CD4-positive, CD25-positive, alpha-beta regulatory T cell (primary cell): ENCODE measurements around the gene HERC3. TPM values are rescaled to one million over a fixed set of nuclear protein-coding genes. Genes with fewer than 3 reads are reported as not detected.

ENCODE experiments used
- ATAC-seq, 2 donors: fragments of 150-1000 bp; cut with Tn5 transposase; one replicate each; pipeline ENCODE4 v1.10.0; 2021; ENCODE audit warnings: low read depth in 2 of 2, moderate number of reproducible peaks in 2 of 2, moderate library complexity in 1 of 2
- DNase-seq, 3 donors: peaks; one replicate each; pipeline versions ENCODE4 v3.0.0 to v3.0.0-alpha.2; 2012 to 2022; ENCODE audit warnings: mixed read lengths in 1 of 3
- H3K27ac ChIP-seq: one replicate; pipeline ENCODE4 v1.7.0; 2013; ENCODE audit warnings: mild to moderate bottlenecking, low read length; ENCODE audit not compliant: insufficient read depth, poor library complexity, severe bottlenecking
- H3K27me3 ChIP-seq: one replicate; pipeline ENCODE4 v1.7.0; 2013; ENCODE audit warnings: low read length; ENCODE audit not compliant: control insufficient read depth, insufficient read depth
- H3K36me3 ChIP-seq: one replicate; pipeline ENCODE4 v1.7.0; 2013; ENCODE audit warnings: mild to moderate bottlenecking, low read length, moderate library complexity; ENCODE audit not compliant: control insufficient read depth, insufficient read depth
- H3K4me1 ChIP-seq: 2 replicates; pipeline ENCODE4 v1.7.0; 2013; ENCODE audit warnings: mild to moderate bottlenecking, low read length; ENCODE audit not compliant: insufficient read depth, control insufficient read depth, poor library complexity, severe bottlenecking
- H3K4me3 ChIP-seq: one replicate; pipeline ENCODE4 v1.7.0; 2013; ENCODE audit warnings: low read depth, mild to moderate bottlenecking, low read length, moderate library complexity
- H3K9me3 ChIP-seq, 2 experiments: 1 replicate in 1 of 2; 2 replicates in 1 of 2; pipeline ENCODE4 v1.7.0; 2013; ENCODE audit warnings: low read length in 2 of 2, mild to moderate bottlenecking in 1 of 2, moderate library complexity in 1 of 2; ENCODE audit not compliant: control insufficient read depth in 2 of 2
- H3K27ac Mint-ChIP-seq, 3 donors: one replicate each; pipeline ENCODE4 v1.8.0; 2020 to 2022; ENCODE audit warnings: mild to moderate bottlenecking in 3 of 3, mixed read lengths in 3 of 3, moderate library complexity in 2 of 3
- H3K27me3 Mint-ChIP-seq: one replicate; pipeline ENCODE4 v1.8.0; 2022; ENCODE audit warnings: mild to moderate bottlenecking, mixed read lengths
- H3K36me3 Mint-ChIP-seq: one replicate; pipeline ENCODE4 v1.8.0; 2020; ENCODE audit warnings: mixed read lengths
- H3K4me1 Mint-ChIP-seq, 4 donors: one replicate each; pipeline ENCODE4 v1.8.0; 2020 to 2022; ENCODE audit warnings: mixed read lengths in 4 of 4, mild to moderate bottlenecking in 1 of 4
- H3K4me3 Mint-ChIP-seq, 4 donors: one replicate each; pipeline ENCODE4 v1.8.0; 2020 to 2022; ENCODE audit warnings: mild to moderate bottlenecking in 4 of 4, mixed read lengths in 4 of 4, moderate library complexity in 3 of 4
- H3K9me3 Mint-ChIP-seq, 7 donors: one replicate each; pipeline ENCODE4 v1.8.0; 2020 to 2022; ENCODE audit warnings: mixed read lengths in 7 of 7, mild to moderate bottlenecking in 3 of 7, moderate library complexity in 2 of 7
- polyA plus RNA-seq, 4 donors: library from polyadenylated mRNA; unstranded; fragments of 300-500 nt; fragmentation: Illumina TruSeq; gene quantifications; one replicate each; pipeline ENCODE4 v1.2.3, GENCODE V29; 2021
- total RNA-seq: library from RNA; stranded (reverse); gene quantifications from one replicate; pipeline ENCODE4 v1.2.3, GENCODE V29; 2022

The HERC3 gene
- total and polyA plus RNA-seq, 5 donors from 2014 or later = 35.4 to 91.4 (median 50.4) TPM

GRCh38 chr4:88705805-88706492 lies 113.7 kb downstream of the HERC3 start:
- Mint-ChIP-seq H3K27me3 (no peaks in the 10 kb centered on the region), H3K36me3 (peaks cover 78% of the 10 kb centered on the region), H3K4me3 (no peak overlapping the region), H3K4me1 (peaks cover 0 to 6% (median 4%) of the 10 kb centered on the region in 4 donors), H3K27ac (peak overlapping the region in 1 of 3 donors; percentile 50), H3K9me3 (peaks cover 0 to 1% (median 0%) of the 10 kb centered on the region in 7 donors)
- Histone ChIP-seq H3K4me3 (no peak overlapping the region), H3K4me1 (no peaks in the 10 kb centered on the region), H3K36me3 (peaks cover 73% of the 10 kb centered on the region), H3K9me3 (no peaks in the 10 kb centered on the region), H3K27ac (no peak overlapping the region), H3K27me3 (no peaks in the 10 kb centered on the region)
- no peak for ATAC-seq
- no peak for DNase-seq

GRCh38 chr4:88706574-88706973 lies 114.3 kb downstream of the HERC3 start:
- H3K36me3 ChIP-seq = peaks cover 79% of the 10 kb centered on the region
- peak overlapping the region in 2 of 3 donors; percentile 8 to 50 for H3K27ac Mint-ChIP-seq
- no peaks in the 10 kb centered on the region for H3K27me3 ChIP-seq
- no peak overlapping the region for H3K27ac ChIP-seq
- H3K4me3 ChIP-seq = no peak overlapping the region
- H3K4me3 Mint-ChIP-seq = no peak overlapping the region
- H3K4me1 ChIP-seq = no peaks in the 10 kb centered on the region
- no peaks in the 10 kb centered on the region for H3K27me3 Mint-ChIP-seq
- DNase-seq (no peak), ATAC-seq (no peak)
- peaks cover 0 to 1% (median 0%) of the 10 kb centered on the region in 7 donors for H3K9me3 Mint-ChIP-seq
- H3K9me3 ChIP-seq = no peaks in the 10 kb centered on the region
- H3K4me1 Mint-ChIP-seq = peaks cover 0 to 6% (median 4%) of the 10 kb centered on the region in 4 donors
- H3K36me3 Mint-ChIP-seq = peaks cover 80% of the 10 kb centered on the region

- ATAC-seq = no peak
- Histone ChIP-seq H3K9me3 (peaks cover 0 to 2% of the 10 kb centered on the region in 2 experiments), H3K27me3 (no peaks in the 10 kb centered on the region), H3K4me3 (no peak overlapping the region), H3K36me3 (peaks cover 72% of the 10 kb centered on the region), H3K4me1 (no peaks in the 10 kb centered on the region), H3K27ac (no peak overlapping the region)
- Mint-ChIP-seq H3K9me3 (peaks cover 0 to 6% (median 1%) of the 10 kb centered on the region in 7 donors), H3K27ac (no peak overlapping the region), H3K4me3 (no peak overlapping the region), H3K4me1 (peaks cover 3 to 21% (median 15%) of the 10 kb centered on the region in 4 donors), H3K27me3 (no peaks in the 10 kb centered on the region), H3K36me3 (peaks cover 83% of the 10 kb centered on the region)
- no peak for DNase-seq
Measured at GRCh38 chr4:88709989-88710388, 117.7 kb downstream of the HERC3 start.

- Histone ChIP-seq H3K9me3 (peaks cover 11 to 16% of the 10 kb centered on the region in 2 experiments), H3K4me3 (no peak overlapping the region), H3K4me1 (no peaks in the 10 kb centered on the region), H3K36me3 (peaks cover 72% of the 10 kb centered on the region), H3K27ac (no peak overlapping the region), H3K27me3 (no peaks in the 10 kb centered on the region)
- no peak for DNase-seq
- Mint-ChIP-seq H3K4me1 (peaks cover 2 to 33% (median 13%) of the 10 kb centered on the region in 4 donors), H3K36me3 (peaks cover 85% of the 10 kb centered on the region), H3K27me3 (no peaks in the 10 kb centered on the region), H3K4me3 (no peak overlapping the region), H3K9me3 (peaks cover 3 to 26% (median 10%) of the 10 kb centered on the region in 7 donors), H3K27ac (no peak overlapping the region)
- ATAC-seq = no peak
Measured at GRCh38 chr4:88713782-88714181, 121.5 kb downstream of the HERC3 start.

- DNase-seq = no peak
- H3K27me3 Mint-ChIP-seq = no peaks in the 10 kb centered on the region
- Histone ChIP-seq H3K36me3 (peaks cover 67% of the 10 kb centered on the region), H3K27ac (no peak overlapping the region), H3K4me3 (no peak overlapping the region), H3K27me3 (no peaks in the 10 kb centered on the region), H3K4me1 (no peaks in the 10 kb centered on the region), H3K9me3 (peaks cover 11 to 14% of the 10 kb centered on the region in 2 experiments)
- H3K9me3 Mint-ChIP-seq = peaks cover 2 to 21% (median 9%) of the 10 kb centered on the region in 7 donors
- no peak for ATAC-seq
- H3K4me3 Mint-ChIP-seq = no peak overlapping the region
- H3K27ac Mint-ChIP-seq = no peak overlapping the region
- H3K36me3 Mint-ChIP-seq = peaks cover 68% of the 10 kb centered on the region
- H3K4me1 Mint-ChIP-seq = peaks cover 0 to 28% (median 10%) of the 10 kb centered on the region in 4 donors
Measured at GRCh38 chr4:88718098-88718497, 125.8 kb downstream of the HERC3 start.

GRCh38 chr4:88719381-88719780 lies 127.1 kb downstream of the HERC3 start:
- Histone ChIP-seq H3K27ac (no peak overlapping the region), H3K9me3 (peaks cover 11 to 14% of the 10 kb centered on the region in 2 experiments), H3K4me1 (no peaks in the 10 kb centered on the region), H3K36me3 (peaks cover 77% of the 10 kb centered on the region), H3K27me3 (no peaks in the 10 kb centered on the region), H3K4me3 (no peak overlapping the region)
- peaks cover 2 to 21% (median 9%) of the 10 kb centered on the region in 7 donors for H3K9me3 Mint-ChIP-seq
- H3K4me3 Mint-ChIP-seq = no peak overlapping the region
- H3K27ac Mint-ChIP-seq = peak overlapping the region in 1 of 3 donors; percentile 70
- DNase-seq (no peak), ATAC-seq (no peak)
- peaks cover 64% of the 10 kb centered on the region for H3K36me3 Mint-ChIP-seq
- peaks cover 0 to 18% (median 2%) of the 10 kb centered on the region in 4 donors for H3K4me1 Mint-ChIP-seq
- no peaks in the 10 kb centered on the region for H3K27me3 Mint-ChIP-seq

GRCh38 chr4:88720451-88721428 lies 128.5 kb downstream of the HERC3 start:
- Histone ChIP-seq H3K27me3 (no peaks in the 10 kb centered on the region), H3K9me3 (peaks cover 11 to 14% of the 10 kb centered on the region in 2 experiments), H3K27ac (no peak overlapping the region), H3K4me1 (no peaks in the 10 kb centered on the region), H3K36me3 (peaks cover 85% of the 10 kb centered on the region), H3K4me3 (no peak overlapping the region)
- Mint-ChIP-seq H3K36me3 (peaks cover 56% of the 10 kb centered on the region), H3K9me3 (peaks cover 2 to 20% (median 9%) of the 10 kb centered on the region in 7 donors), H3K4me3 (no peak overlapping the region), H3K4me1 (peaks cover 0 to 9% (median under 1%) of the 10 kb centered on the region in 4 donors), H3K27ac (peak overlapping the region; percentile 23 to 56 (median 35)), H3K27me3 (no peaks in the 10 kb centered on the region)
- ATAC-seq (no peak), DNase-seq (no peak)
